Left cardiac atrium (tissue), 4 donors: ENCODE measurements around the gene FBXO31. TPM values are rescaled to one million over a fixed set of nuclear protein-coding genes. Genes with fewer than 3 reads are reported as not detected.
A peak's percentile ranks its signal among the peaks of the same experiment; 100 is the strongest.

ENCODE experiments used
- ATAC-seq, 2 donors: fragments of 200-7000 bp; cut with Tn5 transposase; one replicate each; pipeline ENCODE4 v1.9.1; 2020; ENCODE audit warnings: mild to moderate bottlenecking in 2 of 2, moderate library complexity in 2 of 2
- DNase-seq: peaks from one replicate; pipeline ENCODE4 v3.0.0-alpha.2; 2020
- intact Hi-C, 2 donors: fragments of 100-400 bp; cut with DNase I; formaldehyde crosslinking; loops; one replicate each; pipeline versions ENCODE4 v1.14.1 to v1.15.1; 2022 to 2023
- total RNA-seq, 2 donors: library from RNA; stranded (reverse); fragmentation: NEBNext Ultra II Directional; extraction: Animal tissue kit (Norgen Biotek cat#: 25700); gene quantifications; one replicate each; pipeline ENCODE4 v1.2.1, GENCODE V29; 2021
- donor health status: DM: no; HTN: yes; CAD: no.
- donor health status: DM: no; HTN: yes; CAD: no; lungs with severe emphysema.
- donor health status: DM: yes; HTN: yes; CAD: no.
- donor health status: Dilated cardiomyopathy.

FBXO31 gene
- total RNA-seq, 2 donors from 2014 or later: 45.6 to 50.8 TPM

DNA sequence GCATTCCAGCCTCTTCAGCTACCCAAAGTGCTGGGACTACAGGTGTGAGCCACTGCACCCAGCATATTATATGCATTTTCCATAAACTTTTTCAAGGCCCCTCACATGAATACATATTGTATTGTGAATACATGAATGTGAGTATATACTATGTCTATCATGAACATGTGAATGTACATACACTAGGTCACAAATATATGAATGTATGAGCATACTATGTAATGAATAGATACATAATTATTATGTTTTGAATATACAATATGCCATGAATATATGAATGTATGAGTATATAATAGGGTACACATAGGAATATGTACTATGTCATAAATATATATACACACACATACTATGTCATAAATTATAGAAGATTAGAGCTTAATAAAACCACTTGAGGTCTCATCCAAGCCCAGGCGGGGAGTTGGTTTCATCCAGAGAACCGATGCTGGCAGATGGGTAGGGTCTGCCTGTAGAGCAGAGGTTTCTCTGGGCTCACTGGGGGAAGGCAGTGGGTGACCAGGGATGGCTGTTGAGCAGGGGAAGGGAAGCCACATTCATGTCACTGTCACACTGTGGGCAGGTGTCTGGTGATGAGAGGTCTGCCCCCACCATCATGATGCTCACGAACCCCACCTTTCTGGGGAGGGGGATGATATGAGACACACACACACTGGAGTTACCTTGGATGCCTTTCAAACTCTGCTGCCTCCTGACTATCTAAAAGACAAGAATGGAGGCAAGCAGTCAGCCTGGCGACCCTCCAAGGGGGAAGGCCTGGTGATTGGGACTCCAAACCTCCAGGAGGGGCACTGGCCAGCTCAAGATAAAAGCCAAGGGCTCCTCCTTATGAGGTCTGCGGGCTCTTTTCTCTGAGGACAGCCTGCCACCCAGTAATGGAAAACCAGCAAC lies 73.7 kb downstream of the FBXO31 start:
- no peak for DNase-seq
- intact Hi-C loops: loop anchor here in 1 of 2 donors (5.0 kb wide), 1 partner anchor 327 kb away; no protein-coding TSS in a partner anchor

DNA sequence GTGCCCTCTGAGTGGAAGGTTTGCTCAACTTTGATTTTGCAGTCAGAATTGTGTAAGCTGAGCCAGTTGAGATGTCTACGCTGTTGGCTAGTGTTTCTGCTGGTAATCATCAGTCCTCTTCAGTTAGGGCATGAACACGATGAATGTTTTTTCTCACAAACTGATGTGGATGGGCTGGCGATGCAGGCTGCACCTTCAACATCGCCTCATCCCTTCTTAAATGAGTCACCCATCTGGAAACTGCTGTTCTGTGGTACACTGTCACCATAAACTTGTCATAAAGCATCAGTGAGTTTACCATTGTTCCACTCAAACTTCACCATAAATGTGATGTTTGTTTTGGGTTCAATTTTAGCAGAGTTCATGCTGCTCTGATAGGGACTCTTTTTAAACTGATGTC lies 74.8 kb downstream of the FBXO31 start:
- intact Hi-C loops: no loop called here
- DNase-seq: no peak
- ATAC-seq: no peak

More for the DNA sequence above, 73.7 kb downstream of the FBXO31 start:
- no peak for ATAC-seq

DNA sequence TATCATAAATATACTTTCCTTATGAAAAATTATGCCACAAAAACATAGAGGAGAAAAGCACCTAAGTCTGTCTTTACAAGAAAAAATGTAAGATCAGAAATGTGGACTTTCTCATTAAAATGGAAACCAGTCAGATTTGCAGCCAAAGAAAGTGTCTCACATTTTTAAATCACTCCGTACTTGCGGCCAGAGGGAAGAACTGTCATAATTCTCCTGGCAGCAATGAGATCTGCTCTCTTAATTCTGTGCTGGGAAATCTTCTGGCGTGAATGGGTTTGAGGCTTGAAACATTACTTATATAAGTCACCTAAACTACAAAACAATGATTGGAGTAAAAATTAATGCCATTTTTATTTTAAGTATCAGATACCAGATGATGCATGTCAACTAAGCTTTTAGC lies 77.1 kb downstream of the FBXO31 start:
- ATAC-seq: no peak
- no peak for DNase-seq
- intact Hi-C loops: no loop called here

DNA sequence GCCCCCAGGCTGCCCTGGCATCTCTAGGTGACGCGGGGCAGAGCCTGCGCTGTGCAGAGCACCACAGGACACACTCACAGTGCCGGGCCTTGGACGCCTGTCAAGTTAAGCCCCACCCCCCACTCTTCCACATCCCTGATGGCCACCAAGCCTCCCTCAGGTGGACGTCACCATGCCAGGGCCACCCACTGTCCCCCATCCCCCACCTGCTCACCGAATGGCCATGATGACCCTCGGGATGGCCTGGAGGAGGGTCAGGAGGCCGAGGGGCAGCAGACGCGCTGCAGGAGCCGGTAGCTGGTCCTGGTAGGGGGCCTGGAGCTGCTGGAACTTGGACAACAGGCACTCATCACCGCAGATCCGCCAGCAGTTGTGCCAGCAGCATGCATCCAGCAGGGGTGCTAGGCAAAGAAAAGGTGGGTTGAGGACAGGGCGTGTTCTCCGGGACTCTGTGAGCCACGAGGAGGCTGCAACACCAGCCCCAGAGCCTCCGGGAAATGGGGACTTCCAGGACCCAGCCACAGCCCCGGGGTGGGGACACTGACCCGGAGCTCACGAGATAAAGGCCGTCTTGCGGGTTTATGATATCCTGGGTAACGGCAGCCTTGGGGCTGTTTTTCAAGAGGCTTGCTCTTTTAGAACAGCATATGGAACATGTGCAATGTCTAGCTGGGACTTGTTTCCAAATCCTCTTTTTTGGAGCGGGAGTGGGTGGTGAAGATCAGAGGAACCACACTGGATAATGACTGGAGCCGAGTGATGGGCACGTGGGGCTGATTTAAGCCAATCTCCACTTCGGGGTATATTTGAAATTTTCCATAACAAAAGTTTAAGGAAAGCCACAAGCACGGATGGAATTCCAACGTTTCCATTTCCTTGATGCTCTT lies 77.8 kb downstream of the FBXO31 start:
- intact Hi-C loops: no loop called here
- DNase-seq: no peak
- ATAC-seq: no peak

DNA sequence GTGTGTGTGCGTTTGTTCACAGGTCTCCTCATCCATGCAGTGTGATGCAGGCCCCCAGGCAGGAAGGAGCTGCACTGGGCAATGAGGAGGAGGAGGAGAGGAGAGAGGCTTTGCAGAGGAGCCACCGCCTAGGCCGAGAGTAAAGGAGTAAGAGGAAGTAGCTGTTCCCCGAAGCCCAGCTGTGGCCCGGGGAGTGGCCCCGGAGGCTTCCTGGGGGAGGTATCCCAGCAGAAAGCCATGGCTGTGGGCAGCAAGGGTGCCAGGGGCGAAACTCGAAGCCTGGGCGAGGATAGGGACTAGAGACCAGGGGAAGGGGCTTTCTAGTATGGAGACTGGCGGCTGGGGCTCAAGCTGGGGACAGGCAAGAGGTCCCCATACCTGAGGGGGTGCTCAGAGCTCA lies 78.6 kb downstream of the FBXO31 start:
- no peak for DNase-seq
- intact Hi-C loops: no loop called here

DNA sequence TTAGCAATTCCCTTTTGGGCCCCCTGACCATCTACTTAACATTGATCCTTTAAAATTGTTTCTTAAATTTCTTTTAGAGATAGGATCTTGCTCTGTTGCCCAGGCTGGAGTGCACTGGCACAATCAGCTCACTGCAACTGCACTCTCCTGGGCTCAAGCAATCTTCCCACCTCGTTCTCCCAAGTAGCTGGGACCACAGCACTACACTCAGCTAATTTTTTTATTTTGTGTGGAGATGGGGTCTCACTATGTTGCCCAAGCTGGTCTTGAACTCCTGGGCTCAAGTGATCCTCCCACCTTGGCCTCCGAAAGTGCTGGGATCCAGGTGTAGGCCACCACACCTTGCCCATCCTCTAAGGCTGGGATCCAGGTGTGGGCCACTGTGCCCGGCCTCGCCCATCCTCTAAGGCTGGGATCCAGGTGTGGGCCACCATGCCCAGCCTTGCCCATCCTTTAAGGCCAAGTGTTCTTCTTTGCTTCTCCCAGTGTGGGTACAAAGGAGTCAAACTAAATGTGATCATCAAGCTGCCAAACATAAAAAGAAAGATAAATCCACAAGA lies 79.5 kb downstream of the FBXO31 start:
- intact Hi-C loops: no loop called here
- ATAC-seq: no peak
- DNase-seq: no peak

More for the DNA sequence above, 78.6 kb downstream of the FBXO31 start:
- ATAC-seq: no peak

DNA sequence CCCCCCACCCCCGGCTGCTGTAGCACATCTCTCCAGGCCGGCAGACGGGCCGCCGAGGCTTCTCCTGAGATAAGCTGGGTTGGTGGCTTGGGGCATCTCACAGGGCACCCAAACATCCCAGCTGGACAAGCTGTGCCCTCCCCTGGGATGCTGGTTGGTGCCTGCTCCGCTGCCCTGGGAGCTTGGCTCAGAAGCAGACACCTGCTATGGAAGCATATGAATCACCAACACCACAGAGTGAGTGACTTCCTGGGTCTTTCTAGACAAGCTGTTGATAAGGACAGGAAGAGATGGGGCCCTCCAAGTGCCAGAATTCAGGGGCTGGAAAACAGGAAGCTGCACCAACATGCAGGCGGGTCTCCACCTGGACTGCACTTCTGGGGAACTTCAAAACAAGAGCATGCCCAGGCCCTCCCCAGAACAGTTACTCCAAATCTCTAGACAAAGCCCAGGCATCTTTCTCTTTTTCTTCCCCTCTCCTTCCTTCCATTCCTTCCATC lies 80.1 kb downstream of the FBXO31 start:
- ATAC-seq: no peak
- intact Hi-C loops: no loop called here

DNA sequence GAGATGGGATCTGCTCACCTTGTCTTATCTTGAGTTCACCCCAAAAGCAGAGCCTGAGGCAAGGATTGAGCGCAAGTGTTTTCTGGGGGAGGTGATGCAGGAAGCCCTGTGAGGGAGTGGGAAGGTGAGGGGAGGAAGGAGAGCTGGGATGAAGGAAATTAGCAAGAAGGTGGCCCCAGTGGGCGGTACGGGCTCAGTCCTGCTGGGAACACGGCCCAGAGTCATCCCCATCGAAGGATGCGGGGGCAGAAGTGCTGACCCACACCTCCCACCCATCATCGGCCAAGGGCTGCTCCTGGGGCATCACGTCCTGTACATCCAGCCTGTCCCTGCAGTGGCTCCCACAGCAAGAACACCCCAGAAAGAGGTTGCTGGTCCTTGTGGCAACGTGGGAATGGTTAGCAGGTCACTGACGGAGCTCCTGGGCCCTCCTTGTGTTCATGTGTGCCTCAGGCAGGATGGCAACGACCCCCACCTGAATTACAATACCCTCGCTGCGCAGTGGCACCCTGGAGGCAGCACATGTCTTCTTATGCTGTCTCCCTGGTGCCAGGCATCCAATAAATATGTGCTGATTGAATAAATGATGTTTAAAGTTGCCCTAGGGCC lies 84.6 kb downstream of the FBXO31 start:
- DNase-seq: no peak
- intact Hi-C loops: no loop called here
- ATAC-seq: no peak

More for the DNA sequence above, 80.1 kb downstream of the FBXO31 start:
- no peak for DNase-seq

DNA sequence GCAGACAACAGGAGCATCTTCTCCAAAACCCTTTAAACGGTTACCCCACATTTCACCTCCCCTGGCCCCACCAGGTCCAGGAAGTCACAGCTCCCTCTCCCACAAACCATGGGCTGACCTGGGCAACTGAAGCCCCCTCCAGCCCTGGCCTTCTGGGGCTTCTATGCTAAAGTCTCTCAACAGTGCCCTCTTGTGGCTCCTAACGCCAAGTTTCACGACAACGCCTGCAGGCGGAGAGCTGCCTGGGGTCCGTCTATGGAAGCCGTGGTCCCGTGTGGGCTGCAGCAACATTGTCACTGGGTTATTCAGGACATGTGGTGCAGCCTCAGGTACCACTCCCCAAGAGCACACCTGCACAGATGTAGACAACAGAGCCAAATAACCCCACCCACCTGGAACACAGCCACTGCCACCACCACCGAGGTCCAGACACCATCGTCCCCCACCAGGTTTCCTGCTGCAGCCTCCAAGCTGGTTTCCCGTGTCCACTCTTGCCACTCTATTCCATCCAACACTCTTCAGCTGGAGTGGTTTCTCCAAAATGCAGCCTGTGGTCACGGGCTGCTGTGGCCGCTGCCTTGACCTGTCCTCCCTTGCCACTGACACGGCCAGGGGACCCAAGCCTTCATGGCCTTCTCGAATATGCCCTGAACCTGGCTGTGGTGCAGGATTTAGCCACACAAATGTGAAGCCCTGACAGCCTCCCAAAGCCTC lies 85.5 kb downstream of the FBXO31 start:
- peak in 1 of 2 donors; percentile 61 for ATAC-seq
- intact Hi-C loops: no loop called here
- DNase-seq: no peak

DNA sequence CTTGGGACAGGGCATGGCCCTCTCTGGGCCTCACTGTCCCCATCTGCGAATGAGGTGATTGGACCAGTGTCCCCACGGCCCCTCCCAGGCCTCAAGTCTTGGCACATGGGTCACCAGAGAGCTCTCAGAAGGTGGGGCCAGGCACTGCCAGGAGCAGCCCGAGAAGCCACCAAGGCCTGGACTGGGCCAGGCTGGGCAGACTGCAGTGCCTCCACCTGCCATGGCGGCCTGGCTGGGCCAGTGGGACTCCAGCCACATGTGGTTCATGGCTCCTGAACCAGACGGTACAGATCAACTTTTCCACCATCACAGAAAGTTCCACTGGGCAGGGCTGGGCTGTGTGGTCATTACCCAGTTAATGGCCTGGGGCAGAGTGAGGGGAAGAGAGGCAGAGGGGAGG lies 86.2 kb downstream of the FBXO31 start:
- ATAC-seq: no peak
- no peak for DNase-seq
- intact Hi-C loops: no loop called here

DNA sequence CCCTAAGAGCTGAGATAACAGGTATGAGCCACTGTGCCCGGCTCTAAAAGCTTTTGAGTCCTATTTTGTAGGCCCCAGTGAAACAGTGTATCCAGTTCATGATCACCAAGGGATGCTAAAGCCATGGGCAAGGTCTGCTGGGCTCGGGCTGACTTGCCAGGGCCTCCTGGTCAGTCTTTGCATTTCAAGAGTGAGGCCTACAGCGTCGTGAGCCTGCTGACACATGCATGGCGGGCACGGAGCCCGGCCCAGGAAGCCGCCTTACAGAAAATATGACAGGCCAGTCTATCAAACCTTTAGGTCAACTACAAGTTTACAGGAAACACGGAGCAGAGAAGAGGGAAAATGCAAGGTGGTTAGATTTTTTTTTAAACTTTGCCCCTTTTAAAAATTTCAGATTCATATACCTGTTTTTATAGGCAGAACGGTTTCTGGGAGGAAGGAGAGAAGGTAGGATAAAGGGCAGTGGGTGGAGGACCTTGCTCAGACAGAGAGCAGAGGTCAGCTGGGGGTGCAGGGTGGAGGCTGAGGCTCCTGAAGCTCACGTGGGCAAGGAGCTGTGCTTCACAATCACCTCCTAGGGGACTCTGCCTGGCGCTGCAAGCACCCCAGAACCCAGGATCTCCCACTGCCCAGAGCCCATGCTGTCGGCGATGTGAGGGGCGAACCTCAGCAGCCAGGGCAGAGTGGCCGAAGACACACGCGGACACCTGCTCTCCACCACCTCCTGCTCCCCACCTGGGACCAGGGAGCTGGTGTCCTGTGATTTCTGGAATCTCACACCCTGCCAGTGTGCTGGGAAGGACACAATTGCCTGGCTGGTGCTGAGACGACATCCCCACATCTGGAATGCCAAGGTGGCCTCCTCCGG lies 87.7 kb downstream of the FBXO31 start:
- DNase-seq: no peak
- intact Hi-C loops: no loop called here

DNA sequence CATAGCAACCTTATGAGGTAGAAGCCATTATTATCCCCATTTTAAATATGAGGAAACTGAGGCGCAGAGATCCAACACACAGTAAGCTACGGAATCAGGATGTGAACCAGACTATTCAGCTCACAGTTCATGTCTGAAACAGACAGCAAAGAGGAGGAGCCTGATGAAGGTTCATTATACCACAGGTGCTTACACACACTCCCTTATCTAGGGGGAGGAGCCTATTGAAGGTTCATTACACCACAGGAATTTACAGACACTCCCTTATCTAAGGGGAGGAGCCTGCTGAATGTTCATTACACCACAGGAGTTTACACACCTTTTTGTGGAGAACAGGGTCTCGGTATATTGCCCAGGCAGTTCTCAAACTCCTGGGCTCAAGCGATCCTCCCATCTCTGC lies 88.3 kb downstream of the FBXO31 start:
- ATAC-seq: no peak
- intact Hi-C loops: no loop called here
- no peak for DNase-seq

More for the DNA sequence above, 87.7 kb downstream of the FBXO31 start:
- ATAC-seq: no peak

DNA sequence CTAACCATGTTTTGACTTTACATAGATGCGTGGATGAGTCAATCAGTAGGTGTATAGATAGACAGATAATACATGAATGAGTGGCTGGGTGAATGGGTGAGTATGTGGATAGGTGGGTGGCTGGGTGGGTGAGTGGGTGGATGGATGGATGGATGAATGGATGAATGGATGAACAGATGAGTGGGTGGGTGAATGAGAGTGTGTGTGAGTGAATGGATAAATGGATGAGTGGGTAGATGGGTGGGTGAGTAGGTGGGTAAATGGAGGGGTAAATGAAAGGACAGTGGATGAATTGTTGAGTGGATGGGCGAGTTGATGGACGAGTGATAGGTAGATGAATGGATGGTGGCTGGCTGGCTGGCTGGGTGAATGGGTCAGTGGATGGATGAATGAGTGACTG lies 89.6 kb downstream of the FBXO31 start:
- intact Hi-C loops: no loop called here
- DNase-seq (no peak), ATAC-seq (no peak)

DNA sequence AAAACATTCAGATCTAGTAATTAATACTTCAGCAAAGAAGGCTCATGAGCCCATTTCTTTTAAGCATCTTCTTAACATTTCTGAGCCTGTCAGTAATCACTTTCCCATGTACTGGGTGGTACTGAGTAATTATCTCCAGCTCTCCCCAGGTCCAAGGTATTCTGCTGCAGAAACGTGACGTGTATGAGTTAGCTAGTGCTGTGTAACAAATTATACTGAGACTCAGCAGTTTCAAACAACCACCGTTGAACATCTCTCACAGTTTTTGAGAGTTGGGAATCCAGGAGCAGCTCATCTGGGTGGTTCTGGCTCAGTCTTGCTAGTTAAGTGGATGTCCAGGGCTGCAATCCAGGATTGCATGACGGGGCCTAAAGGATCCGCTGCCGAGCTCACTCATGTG lies 91.6 kb downstream of the FBXO31 start:
- intact Hi-C loops: no loop called here
- ATAC-seq: no peak
- DNase-seq: no peak

DNA sequence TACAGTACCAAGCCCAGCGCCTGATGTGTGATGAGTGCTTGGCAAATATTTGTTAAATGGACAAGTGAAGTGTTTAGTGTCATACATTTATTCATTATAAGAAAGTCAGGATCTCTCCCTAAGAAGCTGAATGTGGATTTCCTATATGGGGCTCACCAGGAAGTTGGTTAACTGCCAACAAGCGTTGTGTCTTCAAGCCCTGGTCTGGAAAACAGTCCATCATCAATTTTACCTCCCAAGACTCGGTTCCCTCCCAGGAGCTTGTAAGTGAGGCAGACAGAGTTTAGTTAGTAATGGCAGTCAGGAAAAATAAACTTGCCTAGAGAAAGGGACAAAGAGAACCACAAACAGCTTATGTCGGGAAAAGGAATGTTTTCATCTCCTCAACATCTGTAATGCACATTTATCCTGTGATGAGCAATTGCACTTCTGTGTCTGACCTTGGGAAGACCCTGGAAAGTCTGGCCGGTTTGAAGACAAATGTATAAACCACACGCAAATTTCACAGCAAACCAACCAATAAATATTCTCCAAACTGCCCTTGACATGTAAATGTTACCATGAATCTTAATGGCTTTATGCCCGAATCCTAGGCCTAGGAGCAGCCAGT lies 94.7 kb downstream of the FBXO31 start:
- intact Hi-C loops: no loop called here
- ATAC-seq (no peak), DNase-seq (no peak)

DNA sequence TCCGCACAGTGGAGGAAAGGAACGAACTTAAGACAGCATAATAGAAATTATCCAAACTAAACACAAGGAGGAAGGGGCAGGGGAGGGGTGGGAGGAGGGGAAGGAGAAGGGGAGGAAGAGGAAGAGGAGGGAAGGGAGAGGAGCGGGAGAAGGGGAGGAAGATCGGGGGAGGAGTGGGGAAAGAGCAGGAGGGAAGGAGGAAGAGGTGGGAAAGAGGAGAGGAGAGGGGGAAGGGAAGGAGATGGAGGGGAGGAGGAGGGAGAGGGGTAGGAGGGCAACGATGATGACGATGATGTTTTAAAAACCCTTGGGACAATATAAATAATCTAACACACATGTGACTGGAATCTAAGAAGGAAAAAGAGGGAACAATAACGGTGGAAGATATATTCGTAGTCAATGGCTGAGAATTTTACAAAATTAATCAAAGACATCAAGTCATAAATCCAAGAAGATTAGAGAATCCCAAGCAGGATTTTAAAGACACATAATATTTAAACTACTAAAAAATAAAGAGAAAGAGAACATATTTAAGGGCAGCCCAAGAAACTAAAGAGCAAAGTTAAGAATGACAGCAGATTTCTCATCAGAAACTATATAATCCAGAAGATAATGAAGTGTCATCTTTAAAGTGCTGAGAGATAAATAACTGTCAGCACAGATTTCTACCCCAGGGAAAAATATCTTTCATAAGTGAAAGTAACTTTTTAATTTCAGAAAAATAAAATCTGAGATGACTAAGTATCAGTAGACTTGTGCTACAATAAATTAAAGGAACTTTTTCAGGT lies 96.5 kb downstream of the FBXO31 start:
- ATAC-seq (no peak), DNase-seq (no peak)
- intact Hi-C loops: no loop called here
